Skeletal muscle satellite cell (primary cell): ENCODE data around the gene SMCHD1.

ENCODE experiments used
- H3K27me3 ChIP-seq: 2 replicates; pipeline ENCODE4 v1.7.0; 2013; ENCODE audit warnings: low read length; ENCODE audit not compliant: control insufficient read depth, insufficient read depth
- H3K36me3 ChIP-seq: 2 replicates; pipeline ENCODE4 v1.7.0; 2013; ENCODE audit warnings: mild to moderate bottlenecking, control low read depth, low read length; ENCODE audit not compliant: insufficient read depth
- H3K4me1 ChIP-seq: 2 replicates; pipeline ENCODE4 v1.7.0; 2013; ENCODE audit warnings: low read length; ENCODE audit not compliant: control insufficient read depth, insufficient read depth
- H3K4me2 ChIP-seq: 2 replicates; pipeline ENCODE4 v1.7.0; 2013; ENCODE audit warnings: mild to moderate bottlenecking, low read length
- H3K4me3 ChIP-seq: 2 replicates; pipeline ENCODE4 v1.7.0; 2013; ENCODE audit warnings: low read length
- H3K9ac ChIP-seq: 2 replicates; pipeline ENCODE4 v1.7.0; 2013; ENCODE audit warnings: mild to moderate bottlenecking, low read depth, low read length, moderate library complexity
- H3K9me3 ChIP-seq: replicated peaks from 2 replicates; pipeline ENCODE4 v1.7.0; 2013; ENCODE audit warnings: mild to moderate bottlenecking, control low read depth, low read length

SMCHD1 gene

GRCh38 chr18:2687390-2688001 lies 32.0 kb downstream of the SMCHD1 start:
- no peak overlapping the region for H3K9ac ChIP-seq
- peaks cover under 1% of the 10 kb centered on the region for H3K4me1 ChIP-seq
- no peak overlapping the region for H3K4me3 ChIP-seq
- no peak overlapping the region for H3K4me2 ChIP-seq
- H3K27me3 ChIP-seq = no peaks in the 10 kb centered on the region
- peaks cover 24% of the 10 kb centered on the region for H3K36me3 ChIP-seq
- peaks cover 4% of the 10 kb centered on the region for H3K9me3 ChIP-seq

- H3K4me2 ChIP-seq = no peak overlapping the region
- no peak overlapping the region for H3K9ac ChIP-seq
- no peaks in the 10 kb centered on the region for H3K9me3 ChIP-seq
- peaks cover 3% of the 10 kb centered on the region for H3K4me1 ChIP-seq
- no peak overlapping the region for H3K4me3 ChIP-seq
- peaks cover 46% of the 10 kb centered on the region for H3K36me3 ChIP-seq
- H3K27me3 ChIP-seq = no peaks in the 10 kb centered on the region
These were observed 37.0 kb downstream of the SMCHD1 start for GRCh38 chr18:2692508-2692907.

- Histone ChIP-seq H3K4me1 (peaks cover 3% of the 10 kb centered on the region), H3K9ac (no peak overlapping the region), H3K9me3 (no peaks in the 10 kb centered on the region), H3K36me3 (peaks cover 50% of the 10 kb centered on the region), H3K4me3 (no peak overlapping the region), H3K27me3 (no peaks in the 10 kb centered on the region), H3K4me2 (no peak overlapping the region)
These were observed 41.7 kb downstream of the SMCHD1 start for GRCh38 chr18:2697184-2697583.

- no peak overlapping the region for H3K4me2 ChIP-seq
- no peaks in the 10 kb centered on the region for H3K9me3 ChIP-seq
- no peak overlapping the region for H3K9ac ChIP-seq
- H3K4me3 ChIP-seq = no peak overlapping the region
- no peaks in the 10 kb centered on the region for H3K4me1 ChIP-seq
- peaks cover 51% of the 10 kb centered on the region for H3K36me3 ChIP-seq
- no peaks in the 10 kb centered on the region for H3K27me3 ChIP-seq
These were observed 43.5 kb downstream of the SMCHD1 start for GRCh38 chr18:2699001-2699400.

- Histone ChIP-seq H3K9ac (no peak overlapping the region), H3K4me2 (no peak overlapping the region), H3K36me3 (peaks cover 32% of the 10 kb centered on the region), H3K9me3 (no peaks in the 10 kb centered on the region), H3K27me3 (no peaks in the 10 kb centered on the region), H3K4me3 (no peak overlapping the region), H3K4me1 (peaks cover 7% of the 10 kb centered on the region)
These were observed 49.0 kb downstream of the SMCHD1 start for GRCh38 chr18:2704541-2704940.

GRCh38 chr18:2706903-2707302 lies 51.4 kb downstream of the SMCHD1 start:
- Histone ChIP-seq H3K4me3 (no peak overlapping the region), H3K4me1 (peaks cover 7% of the 10 kb centered on the region), H3K9ac (no peak overlapping the region), H3K27me3 (no peaks in the 10 kb centered on the region), H3K9me3 (no peaks in the 10 kb centered on the region), H3K36me3 (peaks cover 31% of the 10 kb centered on the region), H3K4me2 (no peak overlapping the region)

GRCh38 chr18:2707551-2708168 lies 52.1 kb downstream of the SMCHD1 start:
- Histone ChIP-seq H3K9ac (no peak overlapping the region), H3K36me3 (peaks cover 35% of the 10 kb centered on the region), H3K27me3 (no peaks in the 10 kb centered on the region), H3K9me3 (no peaks in the 10 kb centered on the region), H3K4me3 (no peak overlapping the region), H3K4me1 (peaks cover 7% of the 10 kb centered on the region), H3K4me2 (no peak overlapping the region)

GRCh38 chr18:2709316-2709715 lies 53.8 kb downstream of the SMCHD1 start:
- Histone ChIP-seq H3K4me3 (no peak overlapping the region), H3K4me1 (peaks cover 7% of the 10 kb centered on the region), H3K4me2 (no peak overlapping the region), H3K9ac (no peak overlapping the region), H3K27me3 (no peaks in the 10 kb centered on the region), H3K9me3 (no peaks in the 10 kb centered on the region), H3K36me3 (peaks cover 37% of the 10 kb centered on the region)

- no peaks in the 10 kb centered on the region for H3K27me3 ChIP-seq
- peaks cover 40% of the 10 kb centered on the region for H3K36me3 ChIP-seq
- no peak overlapping the region for H3K9ac ChIP-seq
- H3K4me1 ChIP-seq = no peaks in the 10 kb centered on the region
- H3K4me3 ChIP-seq = no peak overlapping the region
- no peak overlapping the region for H3K4me2 ChIP-seq
- no peaks in the 10 kb centered on the region for H3K9me3 ChIP-seq
These were observed 58.6 kb downstream of the SMCHD1 start for GRCh38 chr18:2714140-2714539.

GRCh38 chr18:2715990-2716389 lies 60.5 kb downstream of the SMCHD1 start:
- Histone ChIP-seq H3K4me3 (no peak overlapping the region), H3K4me1 (no peaks in the 10 kb centered on the region), H3K9ac (no peak overlapping the region), H3K36me3 (peaks cover 32% of the 10 kb centered on the region), H3K4me2 (no peak overlapping the region), H3K9me3 (no peaks in the 10 kb centered on the region), H3K27me3 (no peaks in the 10 kb centered on the region)

- H3K9me3 ChIP-seq = no peaks in the 10 kb centered on the region
- H3K27me3 ChIP-seq = no peaks in the 10 kb centered on the region
- no peak overlapping the region for H3K4me3 ChIP-seq
- no peak overlapping the region for H3K4me2 ChIP-seq
- no peaks in the 10 kb centered on the region for H3K4me1 ChIP-seq
- no peak overlapping the region for H3K9ac ChIP-seq
- peaks cover 31% of the 10 kb centered on the region for H3K36me3 ChIP-seq
These were observed 61.1 kb downstream of the SMCHD1 start for GRCh38 chr18:2716394-2717326.
